Muscle layer of duodenum (tissue), 2 donors: ENCODE results near the gene TSPAN5.

Source experiments
- H3K27ac ChIP-seq: one replicate; pipeline ENCODE4 v1.7.0; 2013; ENCODE audit warnings: mild to moderate bottlenecking, low read length
- H3K27me3 ChIP-seq: one replicate; pipeline ENCODE4 v1.7.0; 2013; ENCODE audit warnings: low read depth, mild to moderate bottlenecking, control low read depth, low read length
- H3K36me3 ChIP-seq, 2 donors: one replicate each; pipeline ENCODE4 v1.7.0; 2013; ENCODE audit warnings: low read length in 2 of 2, control low read depth in 1 of 2, mild to moderate bottlenecking in 1 of 2; ENCODE audit not compliant: insufficient read depth in 2 of 2, control insufficient read depth in 1 of 2
- H3K4me1 ChIP-seq, 2 donors: one replicate each; pipeline ENCODE4 v1.7.0; 2013; ENCODE audit warnings: low read length in 2 of 2, mild to moderate bottlenecking in 2 of 2, control low read depth in 1 of 2, moderate library complexity in 1 of 2; ENCODE audit not compliant: insufficient read depth in 2 of 2, control insufficient read depth in 1 of 2
- H3K4me3 ChIP-seq, 2 donors: one replicate each; pipeline ENCODE4 v1.7.0; 2013; ENCODE audit warnings: low read length in 2 of 2, low read depth in 1 of 2, mild to moderate bottlenecking in 1 of 2
- H3K9me3 ChIP-seq, 2 donors: one replicate each; pipeline ENCODE4 v1.7.0; 2013; ENCODE audit warnings: low read length in 2 of 2, control low read depth in 1 of 2, mild to moderate bottlenecking in 1 of 2; ENCODE audit not compliant: control insufficient read depth in 1 of 2
- donor health status: healthy.

TSPAN5 gene

DNA sequence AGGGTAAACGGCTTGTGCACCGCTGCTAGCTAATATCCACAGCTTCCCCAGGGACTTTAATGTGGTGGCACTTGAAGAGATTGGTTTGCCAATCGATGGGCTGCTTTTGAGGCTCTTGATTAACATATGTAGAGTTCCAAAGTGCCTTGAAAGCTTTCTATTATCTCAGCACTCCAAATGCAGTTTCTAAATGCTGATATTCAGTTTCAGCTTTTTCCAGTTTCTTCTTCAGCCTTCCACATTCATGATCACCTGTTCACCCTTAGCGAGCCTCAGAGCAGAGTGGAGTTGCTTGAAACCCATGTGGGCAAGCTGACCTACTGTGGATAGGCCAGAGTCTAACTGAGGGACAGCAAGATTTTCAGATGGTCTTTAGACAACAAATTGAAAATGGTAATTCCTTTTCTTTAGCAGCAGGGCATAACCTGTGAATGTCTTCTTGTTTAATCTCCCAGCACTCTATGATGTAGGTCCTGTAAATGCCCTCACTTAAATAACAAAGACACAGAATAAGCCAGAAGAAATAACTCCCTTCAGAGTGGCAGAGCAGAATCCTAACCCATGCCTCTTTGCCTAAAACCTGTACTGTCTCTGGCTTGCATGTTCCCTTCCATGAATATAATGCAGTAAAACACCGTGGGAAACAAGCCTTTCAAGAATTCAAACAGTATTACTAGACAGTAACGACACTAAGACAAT, 99.8 kb downstream of the TSPAN5 start:
- no peak overlapping the region for H3K4me3 ChIP-seq
- no peaks in the 10 kb centered on the region for H3K4me1 ChIP-seq
- no peaks in the 10 kb centered on the region for H3K9me3 ChIP-seq
- H3K27ac ChIP-seq: no peak overlapping the region
- H3K36me3 ChIP-seq: no peaks in the 10 kb centered on the region
- no peaks in the 10 kb centered on the region for H3K27me3 ChIP-seq

GRCh38 chr4:98557194-98557892, 101.1 kb downstream of the TSPAN5 start:
- no peaks in the 10 kb centered on the region for H3K36me3 ChIP-seq
- no peaks in the 10 kb centered on the region for H3K27me3 ChIP-seq
- no peak overlapping the region for H3K4me3 ChIP-seq
- H3K27ac ChIP-seq: no peak overlapping the region
- H3K4me1 ChIP-seq: no peaks in the 10 kb centered on the region
- H3K9me3 ChIP-seq: no peaks in the 10 kb centered on the region

- H3K36me3 ChIP-seq: no peaks in the 10 kb centered on the region
- H3K4me1 ChIP-seq: no peaks in the 10 kb centered on the region
- H3K9me3 ChIP-seq: no peaks in the 10 kb centered on the region
- no peak overlapping the region for H3K27ac ChIP-seq
- H3K4me3 ChIP-seq: no peak overlapping the region
- H3K27me3 ChIP-seq: no peaks in the 10 kb centered on the region
These were observed 102.0 kb downstream of the TSPAN5 start for GRCh38 chr4:98556451-98556850.

DNA sequence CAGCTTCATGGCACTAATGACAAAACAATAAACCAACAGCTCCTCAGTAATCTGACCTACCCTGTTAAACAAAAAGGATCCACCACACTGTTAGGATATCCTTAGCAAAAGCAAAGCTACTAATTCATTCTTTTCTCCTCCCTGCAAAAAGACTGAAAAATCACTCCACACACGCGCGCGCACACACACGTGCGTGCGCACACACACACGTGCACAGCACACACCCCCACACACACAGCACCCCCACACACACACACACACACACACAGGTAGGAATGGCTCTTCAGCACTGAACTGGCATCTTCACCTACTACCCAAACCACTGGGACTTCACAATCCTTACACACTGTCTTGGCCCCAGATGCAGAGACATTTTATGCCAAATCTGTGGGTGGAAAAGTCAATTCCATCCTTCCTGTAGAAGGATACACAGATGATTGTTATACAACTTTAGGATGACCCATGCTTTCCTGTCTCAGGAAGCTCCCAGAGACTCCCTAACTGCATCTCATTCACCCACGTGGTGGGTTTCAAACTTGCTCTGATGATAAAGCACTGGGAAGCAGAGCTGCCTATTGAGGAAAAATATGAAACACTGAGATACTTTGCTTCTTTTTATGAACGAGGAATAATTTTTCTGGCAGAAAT, 102.5 kb downstream of the TSPAN5 start:
- Histone ChIP-seq H3K27ac (no peak overlapping the region), H3K9me3 (no peaks in the 10 kb centered on the region), H3K4me3 (no peak overlapping the region), H3K27me3 (no peaks in the 10 kb centered on the region), H3K4me1 (no peaks in the 10 kb centered on the region), H3K36me3 (no peaks in the 10 kb centered on the region)

DNA sequence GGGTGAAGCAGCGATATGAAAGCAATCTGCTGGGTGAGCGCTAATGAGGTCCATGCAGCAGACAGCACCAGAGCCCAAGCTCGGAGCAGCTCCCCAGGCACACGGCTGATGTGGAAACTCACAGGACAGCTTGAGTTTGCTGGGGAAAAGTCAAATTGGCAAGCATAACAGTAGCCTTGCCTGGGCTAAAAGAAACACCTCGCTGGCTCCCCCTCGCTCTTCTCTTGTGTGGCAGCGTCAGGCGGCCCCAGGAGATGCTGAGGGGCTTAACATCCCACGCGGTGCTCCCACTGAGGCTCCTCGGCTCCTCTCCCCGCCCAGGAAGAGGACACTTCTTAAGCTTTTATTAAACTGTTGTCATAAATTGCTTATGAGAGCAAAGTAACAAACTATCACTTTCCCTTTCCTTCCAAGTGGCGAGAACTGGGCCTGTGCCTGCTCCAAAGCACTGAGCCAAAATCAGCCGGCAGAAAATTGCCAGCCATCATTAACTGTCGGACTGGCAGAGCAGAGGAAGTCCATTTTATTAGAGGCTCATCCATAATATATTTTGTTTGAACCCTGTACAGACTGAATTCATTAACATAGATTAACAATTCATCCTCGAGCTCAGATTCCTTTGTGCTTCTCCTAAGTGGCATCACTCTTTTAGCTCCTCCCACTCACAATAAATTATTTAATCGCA, 111.4 kb downstream of the TSPAN5 start:
- Histone ChIP-seq H3K27me3 (no peaks in the 10 kb centered on the region), H3K4me3 (peak overlapping the region; percentile 68 to 70), H3K27ac (peak overlapping the region; percentile 89), H3K4me1 (peaks cover 0 to 6% of the 10 kb centered on the region in 2 donors), H3K36me3 (no peaks in the 10 kb centered on the region), H3K9me3 (no peaks in the 10 kb centered on the region)

DNA sequence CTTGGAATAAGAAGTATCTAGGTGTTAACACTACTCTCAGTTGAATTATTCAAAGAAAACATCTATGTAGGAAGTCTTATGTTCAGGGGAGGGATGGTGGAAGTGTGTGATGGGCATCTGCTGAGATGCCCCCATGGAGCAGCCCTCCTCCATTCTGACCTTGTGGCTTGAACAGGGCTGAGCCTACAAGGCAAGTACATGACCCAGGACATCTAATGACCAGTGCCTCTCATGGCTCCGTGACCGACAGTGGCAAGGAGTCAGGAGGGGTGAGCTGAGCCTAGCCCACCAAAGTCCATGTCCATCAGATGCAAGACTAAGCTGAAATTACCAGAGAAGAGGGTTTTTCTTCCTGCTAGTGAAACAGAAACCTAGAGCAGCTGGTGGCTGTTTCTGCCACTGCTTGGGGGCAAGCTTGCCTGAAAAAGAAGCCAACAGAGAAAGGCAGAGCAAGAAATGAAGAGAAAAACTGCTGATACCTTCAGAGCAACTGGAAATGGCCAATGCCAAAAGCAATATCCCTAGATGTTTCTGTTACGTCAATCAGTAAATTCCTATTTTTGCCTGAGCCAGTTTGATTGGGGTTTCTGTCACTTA, 113.5 kb downstream of the TSPAN5 start:
- peaks cover 0 to 6% of the 10 kb centered on the region in 2 donors for H3K4me1 ChIP-seq
- no peaks in the 10 kb centered on the region for H3K9me3 ChIP-seq
- no peak overlapping the region for H3K4me3 ChIP-seq
- H3K36me3 ChIP-seq: no peaks in the 10 kb centered on the region
- H3K27ac ChIP-seq: no peak overlapping the region
- H3K27me3 ChIP-seq: no peaks in the 10 kb centered on the region

GRCh38 chr4:98544141-98544817, 114.1 kb downstream of the TSPAN5 start:
- Histone ChIP-seq H3K27ac (no peak overlapping the region), H3K9me3 (no peaks in the 10 kb centered on the region), H3K4me1 (peaks cover 0 to 6% of the 10 kb centered on the region in 2 donors), H3K4me3 (no peak overlapping the region), H3K27me3 (no peaks in the 10 kb centered on the region), H3K36me3 (no peaks in the 10 kb centered on the region)

DNA sequence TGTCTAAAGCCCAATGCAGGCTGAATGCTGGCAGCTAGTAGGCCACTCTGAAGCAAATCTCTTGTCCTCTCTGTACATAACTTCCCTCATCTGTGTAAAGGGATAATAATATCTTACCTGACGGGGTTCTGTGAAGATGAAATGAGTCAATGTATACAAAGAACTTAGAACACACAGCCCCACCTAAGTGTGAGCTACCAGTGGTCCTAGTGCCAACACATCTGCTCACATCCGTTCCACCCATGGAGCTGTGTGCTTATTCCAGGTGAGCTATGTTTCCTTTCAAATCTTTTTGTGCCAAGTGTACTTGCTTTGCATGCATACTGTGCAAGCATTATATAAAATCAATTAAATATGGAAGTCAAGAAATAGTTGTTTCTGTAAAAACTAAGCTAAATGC, 116.4 kb downstream of the TSPAN5 start:
- no peak overlapping the region for H3K27ac ChIP-seq
- no peaks in the 10 kb centered on the region for H3K27me3 ChIP-seq
- H3K36me3 ChIP-seq: no peaks in the 10 kb centered on the region
- H3K9me3 ChIP-seq: no peaks in the 10 kb centered on the region
- no peaks in the 10 kb centered on the region for H3K4me1 ChIP-seq
- no peak overlapping the region for H3K4me3 ChIP-seq

- Histone ChIP-seq H3K27ac (no peak overlapping the region), H3K27me3 (no peaks in the 10 kb centered on the region), H3K4me1 (no peaks in the 10 kb centered on the region), H3K4me3 (no peak overlapping the region), H3K9me3 (no peaks in the 10 kb centered on the region), H3K36me3 (no peaks in the 10 kb centered on the region)
These were observed 117.6 kb downstream of the TSPAN5 start for GRCh38 chr4:98540803-98541202.

DNA sequence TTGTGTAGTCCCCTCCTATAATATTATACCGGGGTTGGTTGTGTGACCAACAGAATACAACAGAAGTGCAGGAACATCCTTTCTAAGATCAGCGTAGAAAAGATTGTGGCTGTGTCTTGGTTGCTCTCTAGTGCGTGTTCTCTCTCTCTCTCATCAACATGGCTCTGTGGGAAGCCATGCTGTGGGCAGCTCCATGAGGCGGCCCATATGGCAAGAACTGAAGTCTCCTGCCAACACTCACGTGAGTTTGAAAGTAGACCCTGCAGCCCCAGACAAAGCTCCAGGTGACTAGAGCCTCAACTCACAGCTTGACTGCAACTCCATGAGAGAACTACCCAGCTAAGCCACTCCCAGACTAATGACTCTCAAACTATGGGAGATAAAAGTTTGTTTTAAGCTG, 118.7 kb downstream of the TSPAN5 start:
- no peaks in the 10 kb centered on the region for H3K36me3 ChIP-seq
- no peaks in the 10 kb centered on the region for H3K9me3 ChIP-seq
- H3K27ac ChIP-seq: no peak overlapping the region

More for the DNA sequence above, 118.7 kb downstream of the TSPAN5 start:
- Histone ChIP-seq H3K4me1 (no peaks in the 10 kb centered on the region), H3K27me3 (no peaks in the 10 kb centered on the region), H3K4me3 (no peak overlapping the region)
